Measurements from ENCODE around the gene ADAMTSL3. TPM values are rescaled to one million over a fixed set of nuclear protein-coding genes. Genes with fewer than 3 reads are reported as not detected.
"Not testable (repeated sequence)": the region's sequence is repeated elsewhere in the genome, so short reads cannot be mapped to it uniquely, and the experiment has no call there.

Gene ADAMTSL3
- total RNA-seq, 1 donor from 2014 or later, result 0.41 TPM

DNA sequence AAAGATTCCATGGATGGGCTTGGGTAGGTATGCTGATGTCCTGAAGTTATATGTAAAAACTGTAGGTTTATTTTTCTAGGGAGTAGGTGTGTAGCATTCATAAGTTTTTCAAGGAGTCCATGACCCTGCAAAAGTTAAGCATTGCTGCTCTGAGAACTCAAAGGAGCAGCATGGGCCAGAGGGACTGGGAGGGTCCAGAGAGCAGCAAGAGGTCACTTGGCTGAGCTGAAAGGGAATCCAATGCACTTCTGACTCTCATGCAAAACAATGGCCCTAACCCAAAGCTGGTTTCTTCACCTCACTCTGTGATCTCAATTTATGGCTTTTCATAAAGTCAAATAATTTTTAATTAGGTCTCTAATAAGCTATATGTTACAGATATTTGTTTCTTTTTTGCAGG, 383.4 kb downstream of the ADAMTSL3 start:
- no peak overlapping the region for H3K27ac Mint-ChIP-seq
- H4K20me1 ChIP-seq (ENCODE audit: low read depth), result no peaks in the 10 kb centered on the region
- no peaks in the 10 kb centered on the region for H3K36me3 ChIP-seq
- peak overlapping the region; percentile 56 for H3K4me2 ChIP-seq
- no peaks in the 10 kb centered on the region for H3K9me3 ChIP-seq (ENCODE audit: low read depth)
- H3K27me3 Mint-ChIP-seq (ENCODE audit: insufficient read depth, low read depth), result no peaks in the 10 kb centered on the region
- H3K4me1 Mint-ChIP-seq, result peaks cover 4% of the 10 kb centered on the region
- H3K9ac ChIP-seq, result no peak overlapping the region
- H2AFZ ChIP-seq (replicated peaks), result peak overlapping the region; percentile 19
- DNase-seq (ENCODE audit: low spot score), result peak; percentile 15
- H3K27ac ChIP-seq, result no peak overlapping the region
- H3K4me1 ChIP-seq, result peaks cover 12% of the 10 kb centered on the region
- no peaks in the 10 kb centered on the region for H3K79me2 ChIP-seq (ENCODE audit: low read depth)
- H3K27me3 ChIP-seq, result no peaks in the 10 kb centered on the region
- no peak for TF ChIP-seq EZH2phosphoT487 (IDR thresholded peaks at IDR 0.05)
- TF ChIP-seq, protein P1, sequence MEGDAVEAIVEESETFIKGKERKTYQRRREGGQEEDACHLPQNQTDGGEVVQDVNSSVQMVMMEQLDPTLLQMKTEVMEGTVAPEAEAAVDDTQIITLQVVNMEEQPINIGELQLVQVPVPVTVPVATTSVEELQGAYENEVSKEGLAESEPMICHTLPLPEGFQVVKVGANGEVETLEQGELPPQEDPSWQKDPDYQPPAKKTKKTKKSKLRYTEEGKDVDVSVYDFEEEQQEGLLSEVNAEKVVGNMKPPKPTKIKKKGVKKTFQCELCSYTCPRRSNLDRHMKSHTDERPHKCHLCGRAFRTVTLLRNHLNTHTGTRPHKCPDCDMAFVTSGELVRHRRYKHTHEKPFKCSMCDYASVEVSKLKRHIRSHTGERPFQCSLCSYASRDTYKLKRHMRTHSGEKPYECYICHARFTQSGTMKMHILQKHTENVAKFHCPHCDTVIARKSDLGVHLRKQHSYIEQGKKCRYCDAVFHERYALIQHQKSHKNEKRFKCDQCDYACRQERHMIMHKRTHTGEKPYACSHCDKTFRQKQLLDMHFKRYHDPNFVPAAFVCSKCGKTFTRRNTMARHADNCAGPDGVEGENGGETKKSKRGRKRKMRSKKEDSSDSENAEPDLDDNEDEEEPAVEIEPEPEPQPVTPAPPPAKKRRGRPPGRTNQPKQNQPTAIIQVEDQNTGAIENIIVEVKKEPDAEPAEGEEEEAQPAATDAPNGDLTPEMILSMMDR (IDR thresholded peaks at IDR 0.05), result no peak
- no peak for TF ChIP-seq EZH2 (IDR thresholded peaks at IDR 0.05)
- H3F3A ChIP-seq (ENCODE audit: low read depth), result peaks cover 4% of the 10 kb centered on the region
- no peak overlapping the region for H3K4me3 Mint-ChIP-seq
- H3K4me3 ChIP-seq, result no peak overlapping the region
- H3K9me3 Mint-ChIP-seq, result peaks cover 4% of the 10 kb centered on the region
- no peaks in the 10 kb centered on the region for H3K36me3 Mint-ChIP-seq

DNA sequence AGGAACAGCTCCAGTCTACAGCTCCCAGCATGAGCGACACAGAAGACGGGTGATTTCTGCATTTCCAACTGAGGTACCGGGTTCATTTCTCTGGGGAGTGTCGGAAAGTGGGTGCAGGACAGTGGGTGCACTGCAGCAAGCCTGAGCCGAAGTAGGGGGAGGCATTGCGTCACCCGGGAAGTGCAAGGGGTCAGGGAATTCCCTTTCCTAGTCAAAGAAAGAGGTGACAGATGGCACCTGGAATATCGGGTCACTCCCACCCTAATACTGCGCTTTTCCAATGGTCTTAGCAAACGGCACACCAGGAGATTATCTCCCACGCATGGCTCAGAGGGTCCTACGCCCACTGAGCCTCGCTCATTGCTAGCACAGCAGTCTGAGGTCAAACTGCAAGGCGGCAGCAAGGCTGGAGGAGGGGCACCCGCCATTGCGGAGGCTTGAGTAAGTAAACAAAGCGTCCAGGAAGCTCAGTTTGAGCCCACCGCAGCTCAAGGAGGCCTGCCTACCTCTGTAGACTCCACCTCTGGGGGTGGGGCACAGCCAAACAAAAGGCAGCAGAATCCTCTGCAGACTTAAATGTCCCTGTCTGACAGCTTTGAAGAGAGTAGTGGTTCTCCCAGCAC, 388.6 kb downstream of the ADAMTSL3 start:
- H3K4me1 Mint-ChIP-seq; H3K79me2 ChIP-seq (ENCODE audit: low read depth); H3K9me3 ChIP-seq (ENCODE audit: low read depth); H3K4me2 ChIP-seq; H3K9ac ChIP-seq; H3K27me3 Mint-ChIP-seq (ENCODE audit: insufficient read depth, low read depth); H3K4me3 ChIP-seq; H3K27ac Mint-ChIP-seq; H3K36me3 ChIP-seq; H3K4me1 ChIP-seq; H3K27ac ChIP-seq; H3F3A ChIP-seq (ENCODE audit: low read depth); H4K20me1 ChIP-seq (ENCODE audit: low read depth); H3K4me3 Mint-ChIP-seq; H3K36me3 Mint-ChIP-seq; H3K27me3 ChIP-seq: not testable (repeated sequence)
- H2AFZ ChIP-seq (replicated peaks), result peak overlapping the region; percentile 96
- H3K9me3 Mint-ChIP-seq, result peaks cover 16% of the 10 kb centered on the region
- DNase-seq (ENCODE audit: low spot score), result peak; percentile 44

- Histone ChIP-seq H3K9me3 (ENCODE audit: low read depth) (no peaks in the 10 kb centered on the region), H3K4me3 (no peak overlapping the region), H3F3A (ENCODE audit: low read depth) (no peaks in the 10 kb centered on the region), H2AFZ (replicated peaks) (no peak overlapping the region), H3K36me3 (no peaks in the 10 kb centered on the region), H3K4me2 (no peak overlapping the region), H3K27me3 (no peaks in the 10 kb centered on the region), H4K20me1 (ENCODE audit: low read depth) (no peaks in the 10 kb centered on the region), H3K79me2 (ENCODE audit: low read depth) (no peaks in the 10 kb centered on the region), H3K9ac (no peak overlapping the region), H3K27ac (no peak overlapping the region), H3K4me1 (no peaks in the 10 kb centered on the region)
- no peaks in the 10 kb centered on the region for H3K27me3 Mint-ChIP-seq (ENCODE audit: insufficient read depth, low read depth)
- no peak overlapping the region for H3K4me3 Mint-ChIP-seq
- H3K36me3 Mint-ChIP-seq, result no peaks in the 10 kb centered on the region
- TF ChIP-seq EZH2 (IDR thresholded peaks at IDR 0.05) (no peak), EZH2phosphoT487 (IDR thresholded peaks at IDR 0.05) (no peak)
- TF ChIP-seq, protein P1 (IDR thresholded peaks at IDR 0.05), result no peak
- no peak for DNase-seq (ENCODE audit: low spot score)
- peaks cover 5% of the 10 kb centered on the region for H3K4me1 Mint-ChIP-seq
- H3K9me3 Mint-ChIP-seq, result peaks cover 16% of the 10 kb centered on the region
- H3K27ac Mint-ChIP-seq, result no peak overlapping the region
Measured at GRCh38 chr15:84046064-84046637, 392.2 kb downstream of the ADAMTSL3 start.

GRCh38 chr15:84049480-84049879, 395.6 kb downstream of the ADAMTSL3 start:
- not testable (repeated sequence) for H3K4me3 ChIP-seq; H3K27ac Mint-ChIP-seq; H3K4me1 ChIP-seq; H3K4me2 ChIP-seq; H3K27ac ChIP-seq; H3K27me3 ChIP-seq; H3F3A ChIP-seq (ENCODE audit: low read depth); H3K9me3 ChIP-seq (ENCODE audit: low read depth); H3K4me1 Mint-ChIP-seq; H3K4me3 Mint-ChIP-seq; DNase-seq (ENCODE audit: low spot score); H4K20me1 ChIP-seq (ENCODE audit: low read depth); H3K9ac ChIP-seq; H3K79me2 ChIP-seq (ENCODE audit: low read depth); H2AFZ ChIP-seq (replicated peaks); H3K27me3 Mint-ChIP-seq (ENCODE audit: insufficient read depth, low read depth); H3K36me3 Mint-ChIP-seq; H3K36me3 ChIP-seq
- H3K9me3 Mint-ChIP-seq, result peaks cover 11% of the 10 kb centered on the region
